Activated B cell treated with CpG ODN at 0.5 μM for 24 hours (primary cell): ENCODE results near the gene FAM131B. TPM values are rescaled to one million over a fixed set of nuclear protein-coding genes. Genes with fewer than 3 reads are reported as not detected.

Experiments
- ATAC-seq: fragments of 200-7000 bp; cut with Tn5 transposase; one replicate; pipeline ENCODE4 v1.10.0; 2021; ENCODE audit warnings: low read depth, mild to moderate bottlenecking, moderate library complexity
- CTCF ChIA-PET: fragments of 350-600 bp; sonication (Branson Sonifier 250); formaldehyde crosslinking; loops from one replicate; lab custom pipeline; 2021; ENCODE audit warnings: antibody characterized with exemption; lab: Charles Lee
- POLR2A ChIA-PET: fragments of 350-600 bp; sonication (Branson Sonifier 250); formaldehyde crosslinking; loops from one replicate; lab custom pipeline; 2021; ENCODE audit warnings: antibody characterized with exemption; lab: Charles Lee
- DNase-seq: peaks from one replicate; pipeline ENCODE4 v3.0.0; 2022
- H3K27ac Mint-ChIP-seq: one replicate; pipeline ENCODE4 v1.8.0; 2020; ENCODE audit warnings: mixed read lengths
- H3K27me3 Mint-ChIP-seq: one replicate; pipeline ENCODE4 v1.8.0; 2021; ENCODE audit warnings: mixed read lengths
- H3K36me3 Mint-ChIP-seq: one replicate; pipeline ENCODE4 v1.8.0; 2021; ENCODE audit warnings: low read depth, mixed read lengths
- H3K4me1 Mint-ChIP-seq: one replicate; pipeline ENCODE4 v1.8.0; 2021; ENCODE audit warnings: mixed read lengths
- H3K4me3 Mint-ChIP-seq: one replicate; pipeline ENCODE4 v1.8.0; 2020; ENCODE audit warnings: mild to moderate bottlenecking, mixed read lengths
- H3K9me3 Mint-ChIP-seq: one replicate; pipeline ENCODE4 v1.8.0; 2020; ENCODE audit warnings: mixed read lengths
- CTCF ChIP-seq: fragments of 200-600 bp; IDR thresholded peaks from one replicate; pipeline ENCODE4 v1.8.0; 2022; ENCODE audit warnings: antibody characterized with exemption, mild to moderate bottlenecking
- intact Hi-C: fragments of 100-400 bp; cut with micrococcal nuclease; formaldehyde crosslinking; loops from one replicate; pipeline ENCODE4 v1.15.1; 2024
- total RNA-seq: library from RNA; stranded (reverse); gene quantifications from 2 replicates; pipeline ENCODE4 v1.2.3, GENCODE V29; 2022

The FAM131B gene
- total RNA-seq, 1 donor from 2014 or later, result not detected

- Mint-ChIP-seq H3K4me3 (peak overlapping the region; percentile 82), H3K27me3 (peaks cover 45% of the 10 kb centered on the region), H3K27ac (no peak overlapping the region), H3K4me1 (peaks cover 11% of the 10 kb centered on the region), H3K9me3 (no peaks in the 10 kb centered on the region), H3K36me3 (no peaks in the 10 kb centered on the region)
- DNase-seq, result no peak
- ChIA-PET POLR2A (no interaction called here), CTCF (no interaction called here)
- intact Hi-C loops, result loop anchor here (1.0 kb wide), 1 partner anchor 121 kb away; no protein-coding TSS in a partner anchor
- no peak for TF ChIP-seq CTCF
- peak; percentile 35 for ATAC-seq
Measured at GRCh38 chr7:143361552-143362130, 872 bp downstream of the FAM131B start.

- peaks cover 42% of the 10 kb centered on the region for H3K27me3 Mint-ChIP-seq
- CTCF ChIA-PET, result interaction anchor here (0.8 kb wide), 1 partner anchor 121 kb away, joined by 3 read pairs; no protein-coding TSS in a partner anchor
- intact Hi-C loops, result no loop called here
- TF ChIP-seq CTCF, result no peak
- ATAC-seq, result no peak
- DNase-seq, result no peak
- no peaks in the 10 kb centered on the region for H3K9me3 Mint-ChIP-seq
- H3K4me3 Mint-ChIP-seq, result peak overlapping the region; percentile 53
- POLR2A ChIA-PET, result no interaction called here
- no peak overlapping the region for H3K27ac Mint-ChIP-seq
- H3K4me1 Mint-ChIP-seq, result peaks cover 11% of the 10 kb centered on the region
- H3K36me3 Mint-ChIP-seq, result no peaks in the 10 kb centered on the region
Measured at GRCh38 chr7:143360788-143361551, 1.5 kb downstream of the FAM131B start.

- H3K4me3 Mint-ChIP-seq, result no peak overlapping the region
Measured at GRCh38 chr7:143359771-143360353, 2.7 kb downstream of the FAM131B start.

DNA sequence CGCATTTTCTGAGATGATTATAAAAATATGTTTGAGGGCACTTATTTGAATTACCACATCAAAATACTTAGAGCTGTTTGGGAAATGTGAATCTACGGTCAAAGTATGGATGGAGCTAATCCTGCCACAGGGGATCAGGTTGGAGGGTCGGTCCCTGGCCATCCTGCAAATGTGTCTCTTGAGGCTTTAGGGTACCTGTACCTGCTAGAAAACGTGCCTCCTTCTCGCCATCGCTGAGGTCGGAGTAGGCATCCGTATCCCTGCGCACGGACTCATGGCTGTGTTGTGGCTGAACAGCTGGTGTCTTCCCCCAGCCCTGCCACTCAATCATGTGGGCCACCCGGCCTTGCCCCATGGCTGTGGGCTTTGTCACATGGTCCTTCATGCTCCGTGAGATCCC, 3.9 kb downstream of the FAM131B start:
- ChIA-PET POLR2A (no interaction called here), CTCF (no interaction called here)
- TF ChIP-seq CTCF, result no peak
- H3K36me3 Mint-ChIP-seq, result no peaks in the 10 kb centered on the region
- H3K27ac Mint-ChIP-seq, result no peak overlapping the region
- no peaks in the 10 kb centered on the region for H3K9me3 Mint-ChIP-seq
- H3K27me3 Mint-ChIP-seq, result peaks cover 33% of the 10 kb centered on the region
- H3K4me1 Mint-ChIP-seq, result peaks cover 11% of the 10 kb centered on the region
- ATAC-seq (no peak), DNase-seq (no peak)
- intact Hi-C loops, result no loop called here
- no peak overlapping the region for H3K4me3 Mint-ChIP-seq

More at GRCh38 chr7:143359771-143360353, 2.7 kb downstream of the FAM131B start:
- H3K27me3 Mint-ChIP-seq, result peaks cover 42% of the 10 kb centered on the region
- H3K27ac Mint-ChIP-seq, result no peak overlapping the region
- no peaks in the 10 kb centered on the region for H3K9me3 Mint-ChIP-seq
- intact Hi-C loops, result no loop called here
- ChIA-PET CTCF (interaction anchor here (0.8 kb wide), 1 partner anchor 119 kb away, joined by 3 read pairs; no protein-coding TSS in a partner anchor), POLR2A (no interaction called here)
- no peaks in the 10 kb centered on the region for H3K36me3 Mint-ChIP-seq
- DNase-seq (no peak), ATAC-seq (no peak)
- peaks cover 11% of the 10 kb centered on the region for H3K4me1 Mint-ChIP-seq
- TF ChIP-seq CTCF, result no peak

DNA sequence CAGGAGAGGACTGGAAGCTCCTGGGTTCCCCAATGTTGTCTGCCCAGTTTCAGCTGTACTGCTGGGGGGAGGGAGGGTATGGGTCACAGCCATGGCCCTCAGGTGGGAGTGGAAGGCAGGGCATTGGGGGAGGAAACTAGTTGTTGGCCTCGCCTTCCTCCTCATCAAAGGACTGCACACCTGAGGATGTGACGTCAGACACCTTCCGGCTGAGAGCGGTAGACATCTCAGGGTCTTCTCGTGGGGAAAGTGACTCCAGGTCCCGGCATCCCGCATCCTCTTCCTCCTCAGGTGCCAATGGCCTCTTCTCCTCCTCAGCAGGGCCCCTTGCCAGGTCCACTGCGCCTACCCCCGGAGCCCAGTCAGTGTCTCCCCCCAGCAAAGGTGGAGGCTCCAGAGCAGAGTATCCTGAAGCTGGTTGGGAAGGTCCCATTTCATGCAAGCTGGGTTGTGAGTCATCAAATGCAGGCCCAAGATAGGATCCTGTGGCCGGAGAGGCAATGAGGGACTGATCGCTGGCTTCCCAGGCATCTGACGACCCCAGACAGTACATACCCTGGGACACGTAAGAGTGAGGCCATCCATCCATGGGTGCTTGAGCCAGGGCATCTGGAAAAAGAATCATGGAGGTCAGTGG, 6.0 kb downstream of the FAM131B start:
- TF ChIP-seq CTCF, result no peak
- no peaks in the 10 kb centered on the region for H3K36me3 Mint-ChIP-seq
- H3K27me3 Mint-ChIP-seq, result peaks cover 29% of the 10 kb centered on the region
- no peak overlapping the region for H3K27ac Mint-ChIP-seq
- H3K4me3 Mint-ChIP-seq, result no peak overlapping the region
- intact Hi-C loops, result no loop called here
- H3K4me1 Mint-ChIP-seq, result peaks cover 3% of the 10 kb centered on the region
- POLR2A ChIA-PET, result no interaction called here
- no peak for ATAC-seq
- no peak for DNase-seq
- CTCF ChIA-PET, result no interaction called here
- H3K9me3 Mint-ChIP-seq, result no peaks in the 10 kb centered on the region
